ENCODE measurements around the gene RAB28. TPM values are rescaled to one million over a fixed set of nuclear protein-coding genes. Genes with fewer than 3 reads are reported as not detected.

Gene RAB28
- total and polyA plus RNA-seq, 2 of the 8 experiments (the other 6 are each of a cell fraction or from before 2014, with no cell fraction given), result 16.0 to 18.7 TPM

DNA sequence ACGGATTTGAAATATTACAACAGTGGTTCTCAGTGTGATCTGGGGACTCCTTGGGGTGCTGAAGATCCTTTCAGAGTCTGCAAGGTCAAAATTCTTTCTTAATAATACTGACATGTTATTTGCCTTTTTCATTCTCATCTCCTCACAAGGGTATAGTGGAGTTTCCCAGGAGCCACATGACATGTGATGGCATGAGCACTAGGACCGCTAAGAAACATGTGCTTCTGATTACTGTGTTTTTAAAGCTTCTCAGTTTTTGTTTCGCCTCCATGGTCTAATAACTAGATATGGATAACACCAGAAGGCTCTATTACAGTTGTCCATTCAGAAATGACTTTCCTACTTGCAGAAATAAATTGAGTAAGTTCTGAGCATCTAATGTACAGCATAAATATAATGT, 156.1 kb downstream of the RAB28 start (continued):
- TF ChIP-seq NANOG (IDR thresholded peaks at IDR 0.05; ENCODE audit: insufficient read depth, low read depth, low read length, poor library complexity, severe bottlenecking) (no peak), CBX8 (IDR thresholded peaks at IDR 0.05; ENCODE audit: borderline replicate concordance, low read depth, low read length) (no peak), ASH2L (IDR thresholded peaks at IDR 0.05; ENCODE audit: low read length) (no peak), SIN3A (conservative IDR thresholded peaks at IDR 0.05 in 1 of 2, IDR thresholded peaks at IDR 0.05 in 1 of 2; ENCODE audit: low read depth in 1 of 2, low read length in 2 of 2) (no peak), GABPA (IDR thresholded peaks at IDR 0.05; ENCODE audit: borderline replicate concordance, insufficient read depth, low read length) (no peak)
- TF ChIP-seq, protein P1, sequence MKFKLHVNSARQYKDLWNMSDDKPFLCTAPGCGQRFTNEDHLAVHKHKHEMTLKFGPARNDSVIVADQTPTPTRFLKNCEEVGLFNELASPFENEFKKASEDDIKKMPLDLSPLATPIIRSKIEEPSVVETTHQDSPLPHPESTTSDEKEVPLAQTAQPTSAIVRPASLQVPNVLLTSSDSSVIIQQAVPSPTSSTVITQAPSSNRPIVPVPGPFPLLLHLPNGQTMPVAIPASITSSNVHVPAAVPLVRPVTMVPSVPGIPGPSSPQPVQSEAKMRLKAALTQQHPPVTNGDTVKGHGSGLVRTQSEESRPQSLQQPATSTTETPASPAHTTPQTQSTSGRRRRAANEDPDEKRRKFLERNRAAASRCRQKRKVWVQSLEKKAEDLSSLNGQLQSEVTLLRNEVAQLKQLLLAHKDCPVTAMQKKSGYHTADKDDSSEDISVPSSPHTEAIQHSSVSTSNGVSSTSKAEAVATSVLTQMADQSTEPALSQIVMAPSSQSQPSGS (IDR thresholded peaks at IDR 0.05; ENCODE audit: low read length), result no peak

Measured in H1 (cell line).